ENCODE results near the gene CHDH.
A peak's percentile ranks its signal among the peaks of the same experiment; 100 is the strongest.

CHDH gene

GRCh38 chr3:53881691-53882593, 35.7 kb upstream of the CHDH start, which contains the start of gene ACTR8 (continued):
- TF ChIP-seq ZNF580 (tag by site-specific recombination; IDR thresholded peaks at IDR 0.05): no peak; the same call in 1 of the 2 replicates
- no peak for TF ChIP-seq ZFP3 (tag by site-specific recombination; IDR thresholded peaks at IDR 0.05; ENCODE audit: low read depth)
- TF ChIP-seq FEZF1 (tag by site-specific recombination; IDR thresholded peaks at IDR 0.05): no peak
- TF ChIP-seq ZNF623 (tag by site-specific recombination; IDR thresholded peaks at IDR 0.05): no peak
- TF ChIP-seq KLF9 (tag by site-specific recombination; IDR thresholded peaks at IDR 0.05; ENCODE audit: low read depth): peak; percentile 67
- no peak for TF ChIP-seq SETDB1 (IDR thresholded peaks at IDR 0.05; ENCODE audit: insufficient read length, low read length)
- no peak for TF ChIP-seq ZNF350 (tag by site-specific recombination; IDR thresholded peaks at IDR 0.05)
- TF ChIP-seq ZNF221 (tag by site-specific recombination; IDR thresholded peaks at IDR 0.05; ENCODE audit: borderline replicate concordance): no peak
- no peak for TF ChIP-seq TRIM28 (IDR thresholded peaks at IDR 0.05; ENCODE audit: borderline replicate concordance, low read length)
- TF ChIP-seq ZNF423 (tag by site-specific recombination; IDR thresholded peaks at IDR 0.05): peak; percentile 90
- no peak for TF ChIP-seq ZNF658 (tag by site-specific recombination; IDR thresholded peaks at IDR 0.05)
- TF ChIP-seq ZNF518A (tag by site-specific recombination; conservative IDR thresholded peaks at IDR 0.05; ENCODE audit: low read depth): peak; percentile 67
- no peak for TF ChIP-seq ZNF488 (tag by site-specific recombination; IDR thresholded peaks at IDR 0.05)
- TF ChIP-seq ZNF555 (tag by site-specific recombination; conservative IDR thresholded peaks at IDR 0.05): no peak
- TF ChIP-seq ZBTB8A (tag by site-specific recombination; IDR thresholded peaks at IDR 0.05): peak; percentile 89
- no peak for TF ChIP-seq KLF10 (tag by site-specific recombination; IDR thresholded peaks at IDR 0.05)
- no peak; the same call in 1 of the 2 replicates for TF ChIP-seq ZEB2 (tag by site-specific recombination; IDR thresholded peaks at IDR 0.05)
- peak; percentile 78; the same call in 1 of the 2 replicates for TF ChIP-seq ZBTB48 (tag by site-specific recombination; IDR thresholded peaks at IDR 0.05)
- no peak for TF ChIP-seq OSR2 (tag by site-specific recombination; IDR thresholded peaks at IDR 0.05)
- TF ChIP-seq KLF1 (tag by site-specific recombination; IDR thresholded peaks at IDR 0.05): no peak; the same call in 1 of the 2 replicates
- no peak for TF ChIP-seq ZNF155 (tag by site-specific recombination; IDR thresholded peaks at IDR 0.05)
- TF ChIP-seq ZNF157 (tag by site-specific recombination; IDR thresholded peaks at IDR 0.05): no peak
- peak; percentile 74; the same call in 1 of the 2 replicates for TF ChIP-seq ZNF561 (tag by site-specific recombination; IDR thresholded peaks at IDR 0.05; ENCODE audit: borderline replicate concordance)
- no peak for TF ChIP-seq ZNF433 (tag by site-specific recombination; IDR thresholded peaks at IDR 0.05; ENCODE audit: low read depth)
- TF ChIP-seq PRDM4 (tag by site-specific recombination; IDR thresholded peaks at IDR 0.05): no peak
- no peak for TF ChIP-seq INSM2 (tag by site-specific recombination; IDR thresholded peaks at IDR 0.05)
- no peak for TF ChIP-seq ZNF16 (tag by site-specific recombination; IDR thresholded peaks at IDR 0.05; ENCODE audit: low read depth)
- 0 out of 2 replicates have a peak, but pooled peaks have one; percentile 41 for TF ChIP-seq ZNF394 (tag by site-specific recombination; IDR thresholded peaks at IDR 0.05; ENCODE audit: borderline replicate concordance)

Measured in HEK293 (cell line).